HepG2 (cell line): ENCODE measurements around the gene PDILT. TPM values are rescaled to one million over a fixed set of nuclear protein-coding genes. Genes with fewer than 3 reads are reported as not detected.

Experiments
- ARNTL ChIP-seq: sonication (generic); formaldehyde crosslinking; IDR thresholded peaks from 2 replicates; pipeline ENCODE4 v1.4.0; 2020; ENCODE audit warnings: mild to moderate bottlenecking, missing genetic modification reagents
- ESRRA ChIP-seq: sonication (generic); formaldehyde crosslinking; IDR thresholded peaks from 2 replicates; pipeline ENCODE4 v1.5.1; 2020; ENCODE audit warnings: mild to moderate bottlenecking, low read depth, missing genetic modification reagents
- HNF4A ChIP-seq: sonication (generic); formaldehyde crosslinking; IDR thresholded peaks from 2 replicates; pipeline ENCODE4 v1.4.0; 2020; ENCODE audit warnings: missing genetic modification reagents
- HOXA3 ChIP-seq: sonication (generic); formaldehyde crosslinking; IDR thresholded peaks from 2 replicates; pipeline ENCODE4 v1.5.0; 2020; ENCODE audit warnings: missing genetic modification reagents
- JDP2 ChIP-seq: sonication (generic); formaldehyde crosslinking; IDR thresholded peaks from 2 replicates; pipeline ENCODE4 v1.8.1; 2022; ENCODE audit warnings: missing genetic modification reagents, borderline replicate concordance
- KDM5B ChIP-seq: sonication (generic); formaldehyde crosslinking; IDR thresholded peaks from 2 replicates; pipeline ENCODE4 v1.4.0; 2020; ENCODE audit warnings: missing genetic modification reagents, mild to moderate bottlenecking, borderline replicate concordance
- MAFF ChIP-seq: IDR thresholded peaks from 2 replicates; pipeline ENCODE4 v1.6.1; 2011; ENCODE audit warnings: low read depth, low read length, improper control_type of control experiment
- POLR2A ChIP-seq, 2 experiments: IDR thresholded peaks; 2 replicates each; pipeline ENCODE4 v1.6.1; 2011; ENCODE audit warnings: low read depth in 2 of 2, low read length in 2 of 2, mild to moderate bottlenecking in 1 of 2, moderate library complexity in 1 of 2; ENCODE audit not compliant: insufficient read depth in 1 of 2
- RFXAP ChIP-seq: sonication (generic); formaldehyde crosslinking; IDR thresholded peaks from 2 replicates; pipeline ENCODE4 v1.4.0; 2020; ENCODE audit warnings: missing genetic modification reagents, borderline replicate concordance
- SMAD3 ChIP-seq: sonication (generic); formaldehyde crosslinking; IDR thresholded peaks from 2 replicates; pipeline ENCODE4 v1.4.0; 2020; ENCODE audit warnings: missing genetic modification reagents
- XRCC5 ChIP-seq: fragments of 200-400 bp; formaldehyde crosslinking; optimal IDR thresholded peaks from 2 replicates; pipeline ENCODE3; 2017; ENCODE audit warnings: mild to moderate bottlenecking, low read length
- ZBTB20 ChIP-seq: sonication (generic); formaldehyde crosslinking; IDR thresholded peaks from 2 replicates; pipeline ENCODE4 v1.8.1; 2023; ENCODE audit warnings: missing genetic modification reagents, low read depth, mild to moderate bottlenecking, borderline replicate concordance
- ZNF235 ChIP-seq: sonication (generic); formaldehyde crosslinking; IDR thresholded peaks from 2 replicates; pipeline ENCODE4 v1.8.1; 2023; ENCODE audit warnings: mild to moderate bottlenecking, missing genetic modification reagents, borderline replicate concordance
- ZNF777 ChIP-seq: sonication (generic); formaldehyde crosslinking; IDR thresholded peaks from 2 replicates; pipeline ENCODE4 v1.4.0; 2020; ENCODE audit warnings: missing genetic modification reagents
- ZNF891 ChIP-seq: sonication (generic); formaldehyde crosslinking; IDR thresholded peaks from 2 replicates; pipeline ENCODE4 v1.5.0; 2020; ENCODE audit warnings: mild to moderate bottlenecking, missing genetic modification reagents
- ZSCAN20 ChIP-seq: sonication (generic); formaldehyde crosslinking; IDR thresholded peaks from 2 replicates; pipeline ENCODE4 v1.4.0; 2020; ENCODE audit warnings: missing genetic modification reagents, mild to moderate bottlenecking, borderline replicate concordance
- polyA plus RNA-seq, 8 experiments: library from polyadenylated mRNA; depleted of rRNA in 3 of 8; stranded (reverse) in 7 of 8; unstranded in 1 of 8; fragments of >200 nt; fragmentation: Illumina TruSeq in 4 of 8; extraction: Trizol in 4 of 8; gene quantifications; 2 replicates each; pipeline versions ENCODE4 v1.2.1 to v1.2.3, GENCODE V29; 2011 to 2016; ENCODE audit warnings: low read depth in 4 of 8, missing spikeins in 1 of 8, mixed read lengths in 1 of 8; ENCODE audit not compliant: insufficient read depth in 1 of 8
- total RNA-seq, 5 experiments: library from RNA; depleted of rRNA; stranded (reverse); fragments of >200 nt; fragmentation: Illumina TruSeq; extraction: Trizol; gene quantifications; 2 replicates each; pipeline ENCODE4 v1.2.3, GENCODE V29; 2016; ENCODE audit warnings: low read depth in 1 of 5
- TF ChIP-seq, protein P1 (sequence below): sonication (generic); formaldehyde crosslinking; IDR thresholded peaks from 2 replicates; pipeline ENCODE4 v1.5.0; 2020; ENCODE audit warnings: missing genetic modification reagents
- TF ChIP-seq, protein P2 (sequence below): sonication (generic); formaldehyde crosslinking; IDR thresholded peaks from 2 replicates; pipeline ENCODE4 v1.8.1; 2022; ENCODE audit warnings: mild to moderate bottlenecking, missing genetic modification reagents
- TF ChIP-seq, protein P3 (sequence below): IDR thresholded peaks from 2 replicates; pipeline ENCODE4 v1.6.1; 2016; ENCODE audit warnings: control low read depth
- TF ChIP-seq, protein P4 (sequence below): sonication (generic); formaldehyde crosslinking; IDR thresholded peaks from 2 replicates; pipeline ENCODE4 v1.4.0; 2020; ENCODE audit warnings: mild to moderate bottlenecking, missing genetic modification reagents, borderline replicate concordance
- TF ChIP-seq, protein P5 (sequence below): sonication (generic); formaldehyde crosslinking; IDR thresholded peaks from 2 replicates; pipeline ENCODE4 v1.4.0; 2020; ENCODE audit warnings: missing genetic modification reagents, low read depth, mild to moderate bottlenecking, borderline replicate concordance
- TF ChIP-seq, protein P6 (sequence below): sonication (generic); formaldehyde crosslinking; IDR thresholded peaks from 2 replicates; pipeline ENCODE4 v1.5.0; 2020; ENCODE audit warnings: missing genetic modification reagents

Gene PDILT
- total and polyA plus RNA-seq, 2 of the 13 experiments (the other 11 are each of a cell fraction or from before 2014, with no cell fraction given), result not detected

DNA sequence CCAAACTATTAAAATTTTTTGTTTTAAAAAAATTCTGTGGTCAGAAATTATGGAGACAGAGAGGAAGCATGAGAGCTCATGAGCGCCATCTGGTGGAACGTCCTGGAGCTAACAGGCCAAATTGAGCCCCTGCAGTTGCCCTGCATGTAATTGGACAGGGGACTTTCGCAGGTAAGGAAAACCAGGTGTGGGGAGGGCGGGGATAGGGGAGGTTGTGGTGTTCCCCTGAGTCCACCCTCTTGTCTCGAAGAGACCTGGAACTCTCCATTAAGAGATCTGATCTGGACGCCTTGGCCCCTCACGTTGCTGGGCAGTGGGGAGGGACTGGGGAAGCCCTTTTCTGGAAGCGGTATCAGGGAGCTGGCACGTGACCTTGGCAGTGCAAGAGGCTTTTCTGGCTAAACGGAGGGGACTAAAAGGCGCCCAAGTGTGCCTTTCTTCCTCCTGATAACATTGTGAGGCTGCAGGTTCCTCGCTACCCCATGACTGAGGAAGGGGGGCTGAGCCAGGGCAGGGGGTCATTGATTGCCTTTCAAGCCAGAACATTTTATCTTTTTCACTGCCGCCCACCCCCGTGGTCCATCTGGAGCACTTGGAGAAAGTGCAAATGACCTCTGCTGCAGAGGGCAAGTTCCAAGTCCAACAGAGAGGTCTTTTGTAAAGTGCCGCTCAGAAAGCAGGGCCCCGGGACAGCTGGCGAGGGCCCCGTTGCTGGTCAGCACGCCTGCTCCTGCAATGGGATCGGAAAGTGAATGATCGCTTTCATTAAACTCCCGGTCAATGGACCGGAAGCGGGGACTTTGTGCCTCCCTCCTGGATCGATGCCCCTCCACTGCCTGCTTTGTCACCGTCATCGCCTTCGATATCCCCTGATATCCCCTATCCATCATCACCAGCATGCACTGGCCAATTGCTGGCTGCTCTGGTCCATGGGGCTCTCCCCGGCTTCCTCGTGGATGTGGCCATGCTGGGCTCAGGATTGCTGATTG is 18.4 kb downstream of the PDILT start (continued):
- TF ChIP-seq KDM5B (CRISPR knock-in tag), result peak; percentile 96
- TF ChIP-seq, protein P1, sequence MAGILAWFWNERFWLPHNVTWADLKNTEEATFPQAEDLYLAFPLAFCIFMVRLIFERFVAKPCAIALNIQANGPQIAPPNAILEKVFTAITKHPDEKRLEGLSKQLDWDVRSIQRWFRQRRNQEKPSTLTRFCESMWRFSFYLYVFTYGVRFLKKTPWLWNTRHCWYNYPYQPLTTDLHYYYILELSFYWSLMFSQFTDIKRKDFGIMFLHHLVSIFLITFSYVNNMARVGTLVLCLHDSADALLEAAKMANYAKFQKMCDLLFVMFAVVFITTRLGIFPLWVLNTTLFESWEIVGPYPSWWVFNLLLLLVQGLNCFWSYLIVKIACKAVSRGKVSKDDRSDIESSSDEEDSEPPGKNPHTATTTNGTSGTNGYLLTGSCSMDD (CRISPR knock-in tag), result no peak
- TF ChIP-seq, protein P2, sequence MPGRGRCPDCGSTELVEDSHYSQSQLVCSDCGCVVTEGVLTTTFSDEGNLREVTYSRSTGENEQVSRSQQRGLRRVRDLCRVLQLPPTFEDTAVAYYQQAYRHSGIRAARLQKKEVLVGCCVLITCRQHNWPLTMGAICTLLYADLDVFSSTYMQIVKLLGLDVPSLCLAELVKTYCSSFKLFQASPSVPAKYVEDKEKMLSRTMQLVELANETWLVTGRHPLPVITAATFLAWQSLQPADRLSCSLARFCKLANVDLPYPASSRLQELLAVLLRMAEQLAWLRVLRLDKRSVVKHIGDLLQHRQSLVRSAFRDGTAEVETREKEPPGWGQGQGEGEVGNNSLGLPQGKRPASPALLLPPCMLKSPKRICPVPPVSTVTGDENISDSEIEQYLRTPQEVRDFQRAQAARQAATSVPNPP (CRISPR knock-in tag), result 0 out of 2 replicates have a peak, but pooled peaks have one; percentile 18
- peak; percentile 78; the same call in 1 of the 2 replicates for TF ChIP-seq ZNF235 (CRISPR knock-in tag)
- TF ChIP-seq RFXAP (CRISPR knock-in tag), result no peak; the same call in 1 of the 2 replicates
- TF ChIP-seq MAFF, result no peak
- TF ChIP-seq JDP2, result no peak
- TF ChIP-seq ESRRA (CRISPR knock-in tag), result peak; percentile 85
- peak; percentile 66; the same call in 1 of the 2 replicates for TF ChIP-seq ZNF891 (CRISPR knock-in tag)
- TF ChIP-seq HOXA3 (CRISPR knock-in tag), result peak; percentile 77; the same call in 1 of the 2 replicates
- TF ChIP-seq, protein P3, sequence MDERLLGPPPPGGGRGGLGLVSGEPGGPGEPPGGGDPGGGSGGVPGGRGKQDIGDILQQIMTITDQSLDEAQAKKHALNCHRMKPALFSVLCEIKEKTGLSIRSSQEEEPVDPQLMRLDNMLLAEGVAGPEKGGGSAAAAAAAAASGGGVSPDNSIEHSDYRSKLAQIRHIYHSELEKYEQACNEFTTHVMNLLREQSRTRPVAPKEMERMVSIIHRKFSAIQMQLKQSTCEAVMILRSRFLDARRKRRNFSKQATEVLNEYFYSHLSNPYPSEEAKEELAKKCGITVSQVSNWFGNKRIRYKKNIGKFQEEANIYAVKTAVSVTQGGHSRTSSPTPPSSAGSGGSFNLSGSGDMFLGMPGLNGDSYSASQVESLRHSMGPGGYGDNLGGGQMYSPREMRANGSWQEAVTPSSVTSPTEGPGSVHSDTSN (CRISPR knock-in tag), result no peak
- TF ChIP-seq, protein P4, sequence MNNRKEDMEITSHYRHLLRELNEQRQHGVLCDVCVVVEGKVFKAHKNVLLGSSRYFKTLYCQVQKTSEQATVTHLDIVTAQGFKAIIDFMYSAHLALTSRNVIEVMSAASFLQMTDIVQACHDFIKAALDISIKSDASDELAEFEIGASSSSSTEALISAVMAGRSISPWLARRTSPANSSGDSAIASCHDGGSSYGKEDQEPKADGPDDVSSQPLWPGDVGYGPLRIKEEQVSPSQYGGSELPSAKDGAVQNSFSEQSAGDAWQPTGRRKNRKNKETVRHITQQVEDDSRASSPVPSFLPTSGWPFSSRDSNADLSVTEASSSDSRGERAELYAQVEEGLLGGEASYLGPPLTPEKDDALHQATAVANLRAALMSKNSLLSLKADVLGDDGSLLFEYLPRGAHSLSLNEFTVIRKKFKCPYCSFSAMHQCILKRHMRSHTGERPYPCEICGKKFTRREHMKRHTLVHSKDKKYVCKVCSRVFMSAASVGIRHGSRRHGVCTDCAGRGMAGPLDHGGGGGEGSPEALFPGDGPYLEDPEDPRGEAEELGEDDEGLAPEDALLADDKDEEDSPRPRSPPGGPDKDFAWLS, result no peak
- 0 out of 2 replicates have a peak, but pooled peaks have one; percentile 77 for TF ChIP-seq ZBTB20 (CRISPR knock-in tag)
- peak; percentile 93 for TF ChIP-seq HNF4A
- TF ChIP-seq ZNF777 (CRISPR knock-in tag), result no peak; the same call in 1 of the 2 replicates
- TF ChIP-seq SMAD3 (CRISPR knock-in tag), result no peak
- TF ChIP-seq, protein P5, sequence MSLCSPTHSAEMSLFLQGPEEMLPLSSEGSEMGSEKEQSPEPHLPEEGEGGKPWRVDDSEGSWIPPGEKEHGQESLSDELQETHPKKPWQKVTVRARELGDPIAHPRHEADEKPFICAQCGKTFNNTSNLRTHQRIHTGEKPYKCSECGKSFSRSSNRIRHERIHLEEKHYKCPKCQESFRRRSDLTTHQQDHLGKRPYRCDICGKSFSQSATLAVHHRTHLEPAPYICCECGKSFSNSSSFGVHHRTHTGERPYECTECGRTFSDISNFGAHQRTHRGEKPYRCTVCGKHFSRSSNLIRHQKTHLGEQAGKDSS (CRISPR knock-in tag), result peak; percentile 43; the same call in 1 of the 2 replicates
- TF ChIP-seq POLR2A (IDR thresholded peaks at IDR 0.05; ENCODE audit: insufficient read depth in 1 of 2, low read depth in 2 of 2, low read length in 2 of 2), result no peak
- no peak for TF ChIP-seq XRCC5
- TF ChIP-seq ARNTL (CRISPR knock-in tag), result no peak; the same call in none of the 2 replicates
- TF ChIP-seq ZSCAN20 (CRISPR knock-in tag), result no peak
- TF ChIP-seq, protein P6, sequence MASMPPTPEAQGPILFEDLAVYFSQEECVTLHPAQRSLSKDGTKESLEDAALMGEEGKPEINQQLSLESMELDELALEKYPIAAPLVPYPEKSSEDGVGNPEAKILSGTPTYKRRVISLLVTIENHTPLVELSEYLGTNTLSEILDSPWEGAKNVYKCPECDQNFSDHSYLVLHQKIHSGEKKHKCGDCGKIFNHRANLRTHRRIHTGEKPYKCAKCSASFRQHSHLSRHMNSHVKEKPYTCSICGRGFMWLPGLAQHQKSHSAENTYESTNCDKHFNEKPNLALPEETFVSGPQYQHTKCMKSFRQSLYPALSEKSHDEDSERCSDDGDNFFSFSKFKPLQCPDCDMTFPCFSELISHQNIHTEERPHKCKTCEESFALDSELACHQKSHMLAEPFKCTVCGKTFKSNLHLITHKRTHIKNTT (CRISPR knock-in tag), result no peak
